ENCODE measurements around the gene TBC1D16.
A peak's percentile ranks its signal among the peaks of the same experiment; 100 is the strongest.

TBC1D16 gene

GRCh38 chr17:80009391-80010282 is 26.0 kb downstream of the TBC1D16 start:
- Histone ChIP-seq H3K4me3 (ENCODE audit: low read depth in 1 of 2, low read length in 1 of 2) (no peak overlapping the region), H3K27ac (no peak overlapping the region), H3K27me3 (peaks cover 2% of the 10 kb centered on the region), H3K4me1 (ENCODE audit: control insufficient read depth in 1 of 2, insufficient read depth in 1 of 2, low read depth in 1 of 2, low read length in 1 of 2) (peaks cover 8% of the 10 kb centered on the region in 2 experiments), H3K9me3 (no peaks in the 10 kb centered on the region), H3K36me3 (no peaks in the 10 kb centered on the region)
- TF ChIP-seq CTCF (IDR thresholded peaks at IDR 0.05) = no peak

- Histone ChIP-seq H3K36me3 (no peaks in the 10 kb centered on the region), H3K4me3 (ENCODE audit: low read depth in 1 of 2, low read length in 1 of 2) (no peak overlapping the region), H3K4me1 (ENCODE audit: control insufficient read depth in 1 of 2, insufficient read depth in 1 of 2, low read depth in 1 of 2, low read length in 1 of 2) (peaks cover 8% of the 10 kb centered on the region in 2 experiments), H3K9me3 (no peaks in the 10 kb centered on the region), H3K27ac (no peak overlapping the region), H3K27me3 (peaks cover 3% of the 10 kb centered on the region)
- TF ChIP-seq CTCF (IDR thresholded peaks at IDR 0.05) = no peak
Measured at GRCh38 chr17:80008848-80009247, 26.8 kb downstream of the TBC1D16 start.

- Histone ChIP-seq H3K27me3 (peaks cover 3% of the 10 kb centered on the region), H3K4me1 (ENCODE audit: control insufficient read depth in 1 of 2, insufficient read depth in 1 of 2, low read depth in 1 of 2, low read length in 1 of 2) (peaks cover 8% of the 10 kb centered on the region in 2 experiments), H3K27ac (no peak overlapping the region), H3K9me3 (no peaks in the 10 kb centered on the region), H3K4me3 (ENCODE audit: low read depth in 1 of 2, low read length in 1 of 2) (no peak overlapping the region), H3K36me3 (no peaks in the 10 kb centered on the region)
- TF ChIP-seq CTCF (IDR thresholded peaks at IDR 0.05) = peak; percentile 94
Measured at GRCh38 chr17:80008383-80008840, 27.3 kb downstream of the TBC1D16 start.

- H3K36me3 ChIP-seq = no peaks in the 10 kb centered on the region
- no peaks in the 10 kb centered on the region for H3K9me3 ChIP-seq
- no peak overlapping the region for H3K27ac ChIP-seq
- H3K4me1 ChIP-seq (ENCODE audit: control insufficient read depth in 1 of 2, insufficient read depth in 1 of 2, low read depth in 1 of 2, low read length in 1 of 2) = peaks cover 8% of the 10 kb centered on the region in 2 experiments
- no peak for TF ChIP-seq CTCF (IDR thresholded peaks at IDR 0.05)
- H3K4me3 ChIP-seq (ENCODE audit: low read depth in 1 of 2, low read length in 1 of 2) = no peak overlapping the region
- H3K27me3 ChIP-seq = peaks cover 3% of the 10 kb centered on the region
Measured at GRCh38 chr17:80007939-80008338, 27.7 kb downstream of the TBC1D16 start.

- peaks cover 3% of the 10 kb centered on the region for H3K27me3 ChIP-seq
- H3K36me3 ChIP-seq = no peaks in the 10 kb centered on the region
- H3K9me3 ChIP-seq = no peaks in the 10 kb centered on the region
- no peak overlapping the region for H3K27ac ChIP-seq
- no peak overlapping the region for H3K4me3 ChIP-seq (ENCODE audit: low read depth in 1 of 2, low read length in 1 of 2)
- TF ChIP-seq CTCF (IDR thresholded peaks at IDR 0.05) = no peak
- peaks cover 8% of the 10 kb centered on the region in 2 experiments for H3K4me1 ChIP-seq (ENCODE audit: control insufficient read depth in 1 of 2, insufficient read depth in 1 of 2, low read depth in 1 of 2, low read length in 1 of 2)
Measured at GRCh38 chr17:80006811-80007752, 28.6 kb downstream of the TBC1D16 start.
